GM12878 (cell line): ENCODE measurements around the gene HERPUD2. TPM values are rescaled to one million over a fixed set of nuclear protein-coding genes. Genes with fewer than 3 reads are reported as not detected.

Source experiments
- CBX3 ChIP-seq: fragments of 200-600 bp; sonication (generic); IDR thresholded peaks from 2 replicates; pipeline ENCODE4 v1.6.1; 2016; ENCODE audit warnings: low read depth, borderline replicate concordance
- CHD2 ChIP-seq: IDR thresholded peaks from 2 replicates; pipeline ENCODE4 v1.6.1; 2011; ENCODE audit warnings: low read depth, low read length, improper control_type of control experiment, borderline replicate concordance
- EP300 ChIP-seq, 2 experiments: fragments of 150-350 bp in 1 of 2; IDR thresholded peaks; 2 replicates each; pipeline ENCODE4 v1.6.1; 2011 to 2012; ENCODE audit warnings: low read depth in 2 of 2, low read length in 2 of 2, borderline replicate concordance in 1 of 2, improper control_type of control experiment in 1 of 2, inconsistent platforms in 1 of 2; ENCODE audit not compliant: control insufficient read depth in 1 of 2
- ESRRA ChIP-seq: IDR thresholded peaks from 2 replicates; pipeline ENCODE4 v1.6.1; 2012; ENCODE audit warnings: mild to moderate bottlenecking, low read length, improper control_type of control experiment
- EZH2 ChIP-seq: IDR thresholded peaks from 2 replicates; pipeline ENCODE4 v1.6.1; 2012; ENCODE audit warnings: low read depth, mild to moderate bottlenecking, control low read depth, inconsistent platforms, low read length, borderline replicate concordance; ENCODE audit not compliant: control insufficient read depth
- FOS ChIP-seq: IDR thresholded peaks from 3 replicates; pipeline ENCODE4 v1.6.1; 2011; ENCODE audit warnings: borderline replicate concordance; ENCODE audit not compliant: insufficient read length; ENCODE audit errors: extremely low read depth
- GABPA ChIP-seq: IDR thresholded peaks from 2 replicates; pipeline ENCODE4 v1.6.1; 2014; ENCODE audit warnings: antibody characterized with exemption, low read depth, mild to moderate bottlenecking, inconsistent platforms
- HDAC6 ChIP-seq: fragments of 200-600 bp; sonication (generic); IDR thresholded peaks from one replicate; pipeline ENCODE4 v1.8.0; 2017; ENCODE audit warnings: antibody characterized with exemption; ENCODE audit not compliant: unreplicated experiment
- JUNB ChIP-seq: IDR thresholded peaks from 2 replicates; pipeline ENCODE4 v1.6.1; 2016; ENCODE audit warnings: antibody characterized with exemption, mild to moderate bottlenecking
- JUND ChIP-seq: IDR thresholded peaks from 2 replicates; pipeline ENCODE4 v1.6.1; 2012; ENCODE audit warnings: low read depth, mild to moderate bottlenecking, low read length, improper control_type of control experiment, moderate library complexity
- NFYA ChIP-seq: IDR thresholded peaks from 2 replicates; pipeline ENCODE4 v1.6.1; 2011; ENCODE audit warnings: low read depth, mild to moderate bottlenecking, low read length, improper control_type of control experiment, borderline replicate concordance
- NKRF ChIP-seq: fragments of 450-650 bp; conservative IDR thresholded peaks from 2 replicates; pipeline ENCODE4 v1.6.1; 2017; ENCODE audit warnings: mild to moderate bottlenecking, moderate library complexity
- NR2F1 ChIP-seq: fragments of 450-650 bp; conservative IDR thresholded peaks from 2 replicates; pipeline ENCODE4 v1.6.1; 2017; ENCODE audit warnings: mild to moderate bottlenecking
- RAD51 ChIP-seq: fragments of 450-650 bp; IDR thresholded peaks from 2 replicates; pipeline ENCODE4 v1.6.1; 2016; ENCODE audit warnings: moderate library complexity, mild to moderate bottlenecking, inconsistent platforms
- RBBP5 ChIP-seq: fragments of 200-600 bp; sonication (generic); conservative IDR thresholded peaks from 2 replicates; pipeline ENCODE4 v1.6.1; 2016
- REST ChIP-seq: IDR thresholded peaks from 2 replicates; pipeline ENCODE4 v1.6.1; 2012; ENCODE audit warnings: mild to moderate bottlenecking, low read depth, low read length
- SMAD5 ChIP-seq: IDR thresholded peaks from 2 replicates; pipeline ENCODE4 v1.6.1; 2016; ENCODE audit warnings: antibody characterized with exemption, low read depth
- SREBF2 ChIP-seq: IDR thresholded peaks from 2 replicates; pipeline ENCODE4 v1.6.1; 2012; ENCODE audit warnings: mild to moderate bottlenecking, low read length
- SRF ChIP-seq, 2 experiments: IDR thresholded peaks; 2 replicates each; pipeline ENCODE4 v1.6.1; 2011; ENCODE audit warnings: low read depth in 2 of 2, low read length in 2 of 2, mild to moderate bottlenecking in 1 of 2, moderate library complexity in 1 of 2
- YBX1 ChIP-seq: fragments of 450-650 bp; IDR thresholded peaks from 2 replicates; pipeline ENCODE4 v1.6.1; 2016; ENCODE audit warnings: antibody characterized with exemption
- YY1 ChIP-seq: IDR thresholded peaks from 2 replicates; pipeline ENCODE4 v1.6.1; 2011; ENCODE audit warnings: low read depth, mild to moderate bottlenecking, low read length
- ZNF207 ChIP-seq: fragments of 450-650 bp; IDR thresholded peaks from 2 replicates; pipeline ENCODE4 v1.6.1; 2014; ENCODE audit warnings: antibody characterized with exemption, mild to moderate bottlenecking, borderline replicate concordance
- ZNF274 ChIP-seq: IDR thresholded peaks from one replicate; pipeline ENCODE4 v1.8.0; 2011; ENCODE audit not compliant: insufficient read length, insufficient read depth
- polyA plus RNA-seq, 11 experiments: library from polyadenylated mRNA; depleted of rRNA in 4 of 11; unstranded in 6 of 11; stranded (reverse) in 5 of 11; fragments of >200 nt; fragmentation: Nextera tagmentation in 4 of 11; fragmentation: Illumina TruSeq in 1 of 11; extraction: Ambion mirVana in 4 of 11; extraction: Trizol in 1 of 11; gene quantifications; 1 replicate in 1 of 11; 2 replicates in 10 of 11; pipeline versions ENCODE4 v1.2.1 to v1.2.3, GENCODE V29; 2011 to 2016; ENCODE audit warnings: inconsistent platforms in 2 of 11, missing spikeins in 2 of 11, low read depth in 1 of 11
- total RNA-seq, 4 experiments: library from RNA; depleted of rRNA in 3 of 4; stranded (reverse); fragments of >200 nt in 3 of 4; fragmentation: Illumina TruSeq in 1 of 4; extraction: Trizol in 1 of 4; gene quantifications; 2 replicates each; pipeline versions ENCODE4 v1.2.1 to v1.2.3, GENCODE V29; 2013 to 2021
- TF ChIP-seq, protein P1 (sequence below): fragments of 450-650 bp; IDR thresholded peaks from 2 replicates; pipeline ENCODE4 v1.6.1; 2014; ENCODE audit warnings: mild to moderate bottlenecking

Gene HERPUD2
- total and polyA plus RNA-seq, 10 of the 15 experiments (the other 5 are each of a cell fraction or from before 2014, with no cell fraction given): 4.7 to 69.6 (median 13.9) TPM

- no peak for TF ChIP-seq CBX3
- no peak for TF ChIP-seq ZNF274
- no peak for TF ChIP-seq NFYA
- TF ChIP-seq SMAD5: peak; percentile 66; the same call in 1 of the 2 replicates
- TF ChIP-seq YY1: peak; percentile 53
- TF ChIP-seq RBBP5: no peak
- TF ChIP-seq REST: no peak
- peak; percentile 49; the same call in 1 of the 2 replicates for TF ChIP-seq NKRF
- no peak for TF ChIP-seq SRF (IDR thresholded peaks at IDR 0.05; ENCODE audit: low read depth in 2 of 2, low read length in 2 of 2)
- peak; percentile 66 for TF ChIP-seq NR2F1
- TF ChIP-seq ESRRA: 0 out of 2 replicates have a peak, but pooled peaks have one; percentile 67
- no peak for TF ChIP-seq SREBF2
- TF ChIP-seq CHD2: peak; percentile 79
- TF ChIP-seq JUNB: peak; percentile 66
- peak; percentile 96 to 99 for TF ChIP-seq EP300 (IDR thresholded peaks at IDR 0.05; ENCODE audit: borderline replicate concordance in 1 of 2, control insufficient read depth in 1 of 2, low read depth in 2 of 2, low read length in 2 of 2)
- TF ChIP-seq YBX1: no peak
- no peak for TF ChIP-seq GABPA
- TF ChIP-seq HDAC6: no peak
- TF ChIP-seq EZH2: no peak
- TF ChIP-seq, protein P1, sequence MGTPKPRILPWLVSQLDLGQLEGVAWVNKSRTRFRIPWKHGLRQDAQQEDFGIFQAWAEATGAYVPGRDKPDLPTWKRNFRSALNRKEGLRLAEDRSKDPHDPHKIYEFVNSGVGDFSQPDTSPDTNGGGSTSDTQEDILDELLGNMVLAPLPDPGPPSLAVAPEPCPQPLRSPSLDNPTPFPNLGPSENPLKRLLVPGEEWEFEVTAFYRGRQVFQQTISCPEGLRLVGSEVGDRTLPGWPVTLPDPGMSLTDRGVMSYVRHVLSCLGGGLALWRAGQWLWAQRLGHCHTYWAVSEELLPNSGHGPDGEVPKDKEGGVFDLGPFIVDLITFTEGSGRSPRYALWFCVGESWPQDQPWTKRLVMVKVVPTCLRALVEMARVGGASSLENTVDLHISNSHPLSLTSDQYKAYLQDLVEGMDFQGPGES: no peak
- TF ChIP-seq JUND: peak; percentile 82
- TF ChIP-seq ZNF207: 0 out of 2 replicates have a peak, but pooled peaks have one; percentile 52
- peak; percentile 81 for TF ChIP-seq RAD51
- TF ChIP-seq FOS: no peak
Measured at GRCh38 chr7:35729061-35729783, 34.3 kb upstream of the HERPUD2 start (continued).
